Thyroid gland (tissue), 4 donors: ENCODE data around the gene ANLN.

Experiments used
- CTCF ChIP-seq, 6 experiments: fragments of 200-600 bp in 3 of 6; fragments of 450-650 bp in 3 of 6; sonication (generic) in 3 of 6; IDR thresholded peaks; one replicate each; pipeline ENCODE4 v1.5.1; 2016 to 2019; ENCODE audit warnings: antibody characterized with exemption in 6 of 6, mild to moderate bottlenecking in 2 of 6, inconsistent platforms in 1 of 6, moderate library complexity in 1 of 6
- POLR2A ChIP-seq, 2 donors: fragments of 450-650 bp; IDR thresholded peaks; one replicate each; pipeline ENCODE4 v1.6.1; 2017; ENCODE audit warnings: antibody characterized with exemption in 2 of 2, mild to moderate bottlenecking in 2 of 2, moderate library complexity in 1 of 2

GRCh38 chr7:36349626-36350025, 40.0 kb upstream of the ANLN start:
- TF ChIP-seq CTCF (IDR thresholded peaks at IDR 0.05) (no peak), POLR2A (IDR thresholded peaks at IDR 0.05) (no peak)
